Stomach (tissue), 4 donors: ENCODE measurements around the gene ARHGAP15.

ENCODE experiments used
- EP300 ChIP-seq: sonication (generic); formaldehyde crosslinking; IDR thresholded peaks from one replicate; pipeline ENCODE4 v1.6.1; 2017; ENCODE audit warnings: antibody characterized with exemption
- POLR2A ChIP-seq, 4 donors: fragments of 450-650 bp; IDR thresholded peaks; one replicate each; pipeline ENCODE4 v1.6.1; 2016; ENCODE audit warnings: antibody characterized with exemption in 4 of 4, control low read depth in 2 of 4, mild to moderate bottlenecking in 1 of 4, moderate library complexity in 1 of 4
- TF ChIP-seq, protein P1 (sequence below), 7 experiments: fragments of 450-650 bp in 4 of 7; fragments of 200-600 bp in 3 of 7; sonication (generic) in 3 of 7; IDR thresholded peaks; one replicate each; pipeline ENCODE4 v1.5.1; 2016 to 2019; ENCODE audit warnings: antibody characterized with exemption in 7 of 7, control low read depth in 2 of 7, mild to moderate bottlenecking in 1 of 7

DNA sequence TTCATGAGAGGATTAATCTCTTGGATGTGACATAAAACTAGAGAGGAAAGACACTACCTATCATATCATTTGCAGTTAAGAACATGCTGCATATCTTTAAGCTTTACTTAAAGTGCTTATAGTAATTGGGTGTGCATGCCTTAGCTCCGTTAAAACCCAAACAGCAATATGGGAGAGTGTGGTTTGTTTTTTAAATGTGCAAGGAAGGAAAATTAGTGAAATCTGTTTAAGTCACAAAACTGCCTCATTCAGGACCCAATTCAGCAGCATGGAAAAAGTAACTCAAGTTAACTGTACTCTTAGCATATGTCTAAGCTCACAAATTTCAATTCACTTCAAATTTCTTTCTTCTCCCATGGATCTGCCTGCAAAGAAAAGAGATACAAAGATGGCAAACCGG lies 182.2 kb downstream of the ARHGAP15 start:
- TF ChIP-seq, protein P1, sequence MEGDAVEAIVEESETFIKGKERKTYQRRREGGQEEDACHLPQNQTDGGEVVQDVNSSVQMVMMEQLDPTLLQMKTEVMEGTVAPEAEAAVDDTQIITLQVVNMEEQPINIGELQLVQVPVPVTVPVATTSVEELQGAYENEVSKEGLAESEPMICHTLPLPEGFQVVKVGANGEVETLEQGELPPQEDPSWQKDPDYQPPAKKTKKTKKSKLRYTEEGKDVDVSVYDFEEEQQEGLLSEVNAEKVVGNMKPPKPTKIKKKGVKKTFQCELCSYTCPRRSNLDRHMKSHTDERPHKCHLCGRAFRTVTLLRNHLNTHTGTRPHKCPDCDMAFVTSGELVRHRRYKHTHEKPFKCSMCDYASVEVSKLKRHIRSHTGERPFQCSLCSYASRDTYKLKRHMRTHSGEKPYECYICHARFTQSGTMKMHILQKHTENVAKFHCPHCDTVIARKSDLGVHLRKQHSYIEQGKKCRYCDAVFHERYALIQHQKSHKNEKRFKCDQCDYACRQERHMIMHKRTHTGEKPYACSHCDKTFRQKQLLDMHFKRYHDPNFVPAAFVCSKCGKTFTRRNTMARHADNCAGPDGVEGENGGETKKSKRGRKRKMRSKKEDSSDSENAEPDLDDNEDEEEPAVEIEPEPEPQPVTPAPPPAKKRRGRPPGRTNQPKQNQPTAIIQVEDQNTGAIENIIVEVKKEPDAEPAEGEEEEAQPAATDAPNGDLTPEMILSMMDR (IDR thresholded peaks at IDR 0.05), result no peak
- TF ChIP-seq POLR2A (IDR thresholded peaks at IDR 0.05), result no peak
- no peak for TF ChIP-seq EP300
